CD1c-positive myeloid dendritic cell (primary cell): ENCODE results near the gene YTHDC1.
"Not testable (repeated sequence)": the region's sequence is repeated elsewhere in the genome, so short reads cannot be mapped to it uniquely, and the experiment has no call there.

Source experiments
- DNase-seq: peaks from one replicate; pipeline ENCODE4 v3.0.0-alpha.2; 2016; ENCODE audit errors: extremely low spot score

The YTHDC1 gene

DNA sequence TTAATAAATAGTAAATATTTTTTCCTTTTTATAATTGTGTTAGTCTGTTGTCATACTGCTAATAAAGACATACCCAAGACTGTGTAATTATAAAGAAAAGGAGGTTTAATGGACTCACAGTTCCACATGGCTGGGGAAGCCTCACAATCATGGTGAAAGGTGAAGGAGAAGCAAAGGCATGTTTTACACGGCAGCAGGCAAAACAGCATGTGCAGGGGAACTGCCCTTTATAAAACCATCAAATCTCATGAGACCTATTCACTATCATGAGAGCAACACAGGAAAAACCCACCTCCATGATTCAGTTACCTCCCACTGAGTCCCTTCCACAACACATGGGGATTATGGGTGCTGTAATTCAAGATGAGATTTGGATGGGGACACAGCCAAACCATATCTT lies 58.6 kb downstream of the YTHDC1 start:
- no peak for DNase-seq

DNA sequence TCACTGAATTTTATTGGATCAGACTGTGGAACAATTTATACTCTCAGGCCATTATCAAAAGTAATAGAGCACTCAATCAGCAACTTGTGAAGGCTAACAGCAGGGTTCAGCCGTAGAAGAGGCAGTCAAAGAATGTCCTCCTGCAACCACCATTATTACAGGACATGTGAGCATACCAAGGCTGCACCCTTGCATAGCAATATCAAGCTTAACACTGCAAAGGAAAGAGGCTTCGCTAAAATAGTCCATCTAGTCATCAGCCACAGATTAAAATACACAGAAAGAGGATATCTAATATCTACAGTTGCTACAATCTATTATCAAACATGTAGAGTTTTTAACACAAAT lies 61.5 kb downstream of the YTHDC1 start:
- DNase-seq: no peak

DNA sequence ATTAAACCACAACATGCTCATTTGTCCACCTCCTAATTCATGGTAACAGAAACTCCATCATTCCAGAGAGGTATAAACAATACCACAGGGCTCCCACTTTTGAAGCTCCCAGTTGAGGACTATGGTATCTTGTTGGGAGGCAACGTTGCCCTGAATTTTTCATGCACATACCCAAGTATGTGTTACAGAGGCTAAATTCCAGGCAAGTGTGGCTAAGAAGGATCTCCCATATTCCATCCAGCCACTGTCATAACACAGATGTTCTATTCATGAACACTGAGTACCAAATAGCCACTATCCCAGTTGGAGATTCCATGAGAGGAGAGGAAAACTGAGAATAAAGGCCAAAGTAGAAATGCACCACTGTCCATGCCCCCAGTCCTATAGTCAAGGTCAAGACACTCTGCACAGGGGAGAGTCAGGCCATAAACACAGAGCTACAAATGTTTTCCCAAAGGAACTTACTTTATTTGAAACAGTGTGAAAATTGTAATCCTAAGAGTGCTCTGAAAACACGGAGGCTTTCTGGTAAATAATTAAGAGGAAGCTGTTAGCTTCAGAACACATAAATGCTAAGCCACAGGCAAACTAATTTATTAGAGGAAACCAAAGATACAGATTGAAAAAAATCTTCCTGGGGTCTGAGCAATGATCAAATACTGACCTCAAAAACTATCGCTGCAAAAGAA lies 62.0 kb downstream of the YTHDC1 start:
- no peak for DNase-seq

- DNase-seq: no peak
Observed at GRCh38 chr4:68283714-68284113, 66.2 kb downstream of the YTHDC1 start.

DNA sequence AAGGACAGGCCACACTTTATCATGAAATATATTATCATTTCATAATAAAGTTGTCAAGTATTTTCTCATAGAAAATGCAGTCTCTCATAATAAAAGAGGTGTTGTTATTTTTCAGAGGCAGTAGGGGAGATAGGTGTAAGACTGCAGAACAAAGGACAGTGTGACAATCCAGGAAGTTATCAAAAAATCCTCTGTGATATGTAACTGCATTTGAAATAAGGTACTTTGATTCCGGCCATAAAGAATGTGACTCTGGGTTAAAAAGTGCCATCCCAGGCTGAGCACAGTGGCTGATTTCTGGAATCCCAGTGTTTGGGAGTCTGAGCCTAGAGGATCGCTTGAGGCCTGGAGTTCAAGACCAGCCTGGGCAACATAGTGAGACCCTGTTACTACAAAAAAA lies 66.8 kb downstream of the YTHDC1 start:
- no peak for DNase-seq

- not testable (repeated sequence) for DNase-seq
Observed at GRCh38 chr4:68281796-68282740, 67.8 kb downstream of the YTHDC1 start.

GRCh38 chr4:68278029-68278428 lies 71.9 kb downstream of the YTHDC1 start:
- DNase-seq: no peak

DNA sequence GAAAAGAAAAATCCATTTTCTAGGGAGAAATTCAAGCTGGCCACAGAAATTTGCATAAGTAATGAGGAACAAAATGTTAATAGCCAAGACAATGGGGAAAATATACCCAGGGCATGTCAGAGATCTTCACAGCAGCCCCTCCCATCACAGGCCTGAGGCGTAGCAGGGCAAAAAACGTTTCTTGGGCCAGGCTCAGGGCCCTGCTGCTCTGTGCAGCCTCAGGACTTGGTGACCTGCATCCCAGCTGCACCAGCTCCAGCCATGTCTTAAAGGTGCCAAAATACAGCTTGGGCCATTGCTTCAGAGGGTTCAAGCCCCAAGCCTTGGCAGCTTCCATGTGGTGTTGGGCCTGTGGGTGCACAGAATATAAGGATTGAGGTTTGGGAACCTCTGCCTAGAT lies 72.3 kb downstream of the YTHDC1 start:
- DNase-seq: no peak

- no peak for DNase-seq
Observed at GRCh38 chr4:68272860-68273259, 77.0 kb downstream of the YTHDC1 start.

- no peak for DNase-seq
Observed at GRCh38 chr4:68272380-68272779, 77.5 kb downstream of the YTHDC1 start.

DNA sequence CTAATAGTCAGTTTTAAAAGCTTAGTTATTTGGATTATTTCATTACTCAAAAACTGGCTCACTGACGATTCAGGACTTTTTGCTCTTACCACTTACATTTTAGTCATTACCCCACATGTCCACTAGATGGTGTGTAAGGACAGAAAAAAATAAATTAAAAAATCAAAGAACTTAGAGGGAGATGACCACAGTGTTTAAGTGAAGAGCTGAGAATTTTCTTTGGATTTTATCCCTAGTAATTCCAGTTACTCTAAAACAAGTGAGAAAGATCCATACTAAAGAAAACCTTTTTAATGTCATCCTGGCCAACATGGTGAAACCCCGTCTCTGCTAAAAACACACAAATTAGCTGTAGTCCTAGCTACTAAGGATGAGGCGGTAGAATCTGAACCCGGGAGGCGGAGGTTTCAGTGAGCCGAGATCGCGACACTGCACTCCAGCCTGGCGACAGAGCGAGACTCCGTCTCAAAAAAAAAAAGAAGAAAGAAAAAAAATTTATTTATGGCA lies 78.0 kb downstream of the YTHDC1 start:
- peak; percentile 47 for DNase-seq

DNA sequence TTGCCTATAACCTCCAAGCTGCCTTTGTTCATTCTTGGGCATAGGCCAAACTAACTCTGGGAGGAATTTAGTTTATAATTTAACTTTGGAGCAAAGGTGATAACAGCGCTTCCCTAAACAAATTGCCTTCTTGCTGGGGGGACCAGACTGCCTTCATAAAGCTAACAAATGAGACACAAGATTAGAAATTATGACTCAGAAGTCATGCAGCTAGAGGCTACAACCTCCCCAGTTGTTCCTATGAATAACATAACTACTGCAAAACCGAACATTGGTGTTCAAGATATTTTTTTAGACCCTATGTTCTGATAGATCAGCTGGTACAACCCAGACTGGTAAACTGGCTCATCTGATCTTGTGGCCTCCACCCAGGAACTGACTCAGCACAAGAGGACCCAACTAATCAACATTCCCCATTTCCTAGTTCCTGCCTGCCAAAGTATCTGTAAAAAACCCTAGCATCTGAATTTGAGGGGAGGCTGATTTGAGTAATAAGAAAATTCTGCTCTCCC lies 82.4 kb downstream of the YTHDC1 start:
- DNase-seq: no peak

DNA sequence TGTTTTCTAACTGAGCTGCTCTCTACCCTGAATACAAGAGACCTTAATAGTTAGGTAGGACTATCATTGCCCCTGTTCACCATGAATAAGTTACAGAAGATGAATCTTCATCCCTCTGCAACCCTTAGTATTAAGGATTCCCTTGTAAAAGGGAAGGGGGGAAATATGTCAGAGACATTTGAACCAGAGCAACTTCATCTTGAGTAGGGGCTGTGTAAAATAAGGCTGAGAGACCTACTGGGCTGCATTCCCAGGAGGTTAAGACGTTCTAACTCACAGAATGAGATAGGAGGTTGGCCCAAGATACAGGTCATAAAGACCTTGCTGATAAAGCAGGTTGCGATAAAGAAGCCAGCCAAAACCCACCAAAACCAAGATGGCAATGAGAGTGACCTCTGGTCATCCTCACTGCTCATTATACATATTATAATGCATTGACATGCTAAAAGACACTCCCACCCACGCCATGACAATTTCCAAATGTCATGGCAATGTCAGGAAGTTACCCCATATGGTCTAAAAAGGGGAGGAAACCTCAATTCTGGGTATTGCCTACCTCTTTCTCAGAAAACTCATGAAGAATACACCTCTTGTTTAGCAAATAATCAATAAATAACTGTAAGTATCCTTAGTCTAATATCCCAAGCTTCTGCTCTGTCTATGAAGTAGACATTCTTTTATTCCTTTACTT lies 84.9 kb downstream of the YTHDC1 start:
- DNase-seq: no peak
